ENCODE measurements around the gene SMAD6.
"Not testable (repeated sequence)": the region's sequence is repeated elsewhere in the genome, so short reads cannot be mapped to it uniquely, and the experiment has no call there.

SMAD6 gene

DNA sequence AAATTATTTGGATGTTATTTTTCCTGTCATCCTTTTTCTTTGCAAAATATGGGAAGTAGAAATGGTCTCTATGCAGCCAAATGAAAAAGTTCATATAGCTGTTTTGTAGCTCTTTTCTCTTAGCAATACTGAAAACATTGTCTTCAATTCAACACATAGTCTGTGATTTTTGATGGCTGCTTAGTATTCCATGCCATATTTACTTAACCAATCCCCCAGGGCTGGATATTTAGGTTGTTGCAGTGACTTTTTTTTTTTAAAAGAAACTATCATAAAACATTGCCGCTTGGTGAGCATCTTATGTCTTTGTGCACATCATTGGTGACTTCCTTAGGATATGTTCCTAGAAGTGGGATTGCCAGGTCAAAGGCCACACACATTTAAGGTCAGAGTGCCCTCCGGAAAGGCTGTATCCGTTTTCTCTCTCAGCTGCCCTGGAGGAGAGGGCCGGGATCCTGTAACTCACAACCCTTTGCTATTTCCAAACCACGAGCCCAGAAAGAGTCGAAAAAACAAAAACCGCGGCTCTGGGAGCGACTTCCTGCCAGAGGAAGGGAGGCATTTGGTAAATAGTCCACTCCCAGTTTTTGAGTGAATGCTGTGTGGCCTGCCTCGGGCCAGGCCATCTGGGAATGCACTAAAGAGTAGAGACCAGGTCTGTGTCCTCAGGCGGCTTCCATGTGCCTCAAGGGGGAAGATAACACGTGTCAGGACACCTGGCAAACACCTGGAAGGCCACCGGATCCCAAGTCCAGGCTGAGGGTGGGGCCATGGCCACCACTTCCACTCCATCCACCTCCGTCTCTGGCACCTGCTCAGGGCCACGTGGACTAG lies 41.9 kb downstream of the SMAD6 start:
- DNase-seq, result no peak

DNA sequence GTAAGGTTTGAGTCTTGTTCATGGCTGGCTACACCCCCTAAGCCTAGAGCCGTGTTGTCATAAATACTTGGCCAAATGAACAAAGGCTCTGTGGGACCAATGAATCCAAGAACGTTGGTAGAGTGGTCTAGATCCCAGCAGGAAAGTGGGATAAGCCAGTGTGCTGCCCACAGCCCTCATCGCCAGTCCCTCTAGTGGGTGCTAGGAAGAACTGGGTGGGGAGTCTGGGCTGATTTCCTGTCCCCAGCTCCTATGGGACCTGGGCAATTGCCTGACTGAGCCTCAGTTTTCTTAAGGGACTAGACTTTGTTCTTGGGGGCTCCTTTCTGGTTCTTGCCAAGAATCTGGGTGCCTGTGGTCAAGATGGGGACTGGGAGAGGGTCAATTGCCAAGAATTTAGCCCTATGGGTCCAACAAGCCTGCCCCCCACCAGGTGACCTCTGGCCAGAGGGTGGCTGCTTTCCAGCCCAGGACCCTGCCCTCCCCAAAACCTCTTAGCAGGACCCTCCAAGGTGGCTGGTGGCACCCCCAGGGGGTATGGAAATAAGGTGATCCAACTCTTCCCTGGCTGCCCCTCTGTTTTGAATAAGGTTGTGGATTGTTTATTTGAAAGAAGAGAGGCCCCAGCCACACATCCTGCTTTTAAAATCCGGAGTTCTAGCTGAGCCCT lies 42.7 kb downstream of the SMAD6 start:
- DNase-seq, result no peak

GRCh38 chr15:66745530-66746230 lies 43.6 kb downstream of the SMAD6 start:
- no peak for DNase-seq

- DNase-seq, result no peak
These were observed 44.2 kb downstream of the SMAD6 start for GRCh38 chr15:66746231-66746605.

GRCh38 chr15:66747223-66747622 lies 45.2 kb downstream of the SMAD6 start:
- no peak for DNase-seq

DNA sequence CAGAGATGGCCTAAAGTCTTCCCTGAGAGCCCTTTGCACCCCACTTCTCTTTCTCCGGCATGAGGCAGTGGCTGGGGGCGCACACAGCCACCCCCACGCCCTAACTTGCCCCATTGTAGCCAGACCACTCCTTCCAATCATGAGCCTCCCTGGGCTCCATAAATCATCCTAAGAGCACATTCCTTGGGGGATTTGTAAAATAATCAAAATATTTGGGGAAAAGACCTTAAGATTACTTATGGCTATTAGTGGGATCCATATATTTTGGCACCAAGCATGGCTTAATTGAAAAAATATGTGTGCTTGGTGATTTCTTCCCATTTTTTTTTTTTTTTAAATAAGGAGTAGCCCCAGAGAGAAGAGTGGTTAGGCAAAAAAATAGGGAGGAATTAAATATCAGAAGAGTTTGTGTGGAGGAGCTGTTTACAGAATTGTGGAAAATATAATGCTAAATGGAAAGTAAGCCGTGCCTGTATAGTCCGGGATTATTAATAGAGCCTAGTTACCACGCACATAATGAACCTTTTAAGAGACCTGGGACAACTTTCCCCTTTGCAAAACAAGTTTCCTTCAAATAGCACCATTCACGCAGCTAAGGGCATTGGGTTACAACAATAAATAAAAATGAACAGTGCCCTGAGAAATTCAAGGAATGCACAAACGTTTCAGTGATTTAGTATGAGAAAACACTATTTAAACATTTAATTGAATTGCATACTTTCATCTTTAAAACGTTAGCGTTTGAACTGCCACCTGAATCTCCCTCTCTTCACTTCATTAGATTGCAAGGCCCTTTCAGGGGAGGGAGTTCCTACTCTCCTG lies 46.1 kb downstream of the SMAD6 start:
- DNase-seq, result no peak

- DNase-seq, result no peak
These were observed 46.6 kb downstream of the SMAD6 start for GRCh38 chr15:66748708-66749035.

DNA sequence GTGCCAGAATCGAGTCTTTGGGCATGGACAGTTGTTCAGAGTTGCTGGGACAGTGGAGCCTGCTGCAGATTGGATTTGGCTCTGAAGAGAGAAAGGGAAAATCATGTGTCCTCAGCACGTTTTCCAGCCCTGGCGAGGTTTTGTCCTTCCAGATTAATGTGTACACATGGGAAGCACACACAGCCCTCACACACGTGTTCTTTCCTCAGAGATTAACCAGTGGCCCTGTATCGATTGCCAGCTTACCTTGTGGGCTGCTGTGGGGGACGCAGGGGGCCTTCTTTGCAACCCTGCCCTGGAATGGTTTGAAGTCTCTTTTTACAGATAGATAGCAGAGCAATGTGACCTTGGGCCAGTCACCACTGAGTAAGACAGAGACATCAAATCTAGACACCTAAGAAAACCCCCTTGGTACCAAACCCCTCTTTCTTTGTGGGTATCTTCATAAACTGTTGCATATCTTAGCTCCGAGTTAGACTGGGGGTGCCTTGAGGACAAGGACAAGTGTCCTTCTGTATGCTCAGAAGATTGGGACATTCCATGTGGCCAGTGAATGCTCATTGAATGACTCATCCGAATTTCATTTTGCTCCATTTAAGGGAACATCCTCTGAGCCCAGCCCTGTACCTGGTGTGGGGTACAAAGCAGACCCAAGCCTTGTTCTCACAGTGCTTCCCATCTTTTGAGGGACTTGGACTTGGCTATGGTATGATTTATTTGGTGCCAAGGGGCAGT lies 48.0 kb downstream of the SMAD6 start:
- no peak for DNase-seq

GRCh38 chr15:66750609-66751008 lies 48.6 kb downstream of the SMAD6 start:
- DNase-seq, result no peak

- no peak for DNase-seq
These were observed 49.5 kb downstream of the SMAD6 start for GRCh38 chr15:66751579-66751978.

- DNase-seq, result no peak
These were observed 50.0 kb downstream of the SMAD6 start for GRCh38 chr15:66752078-66752477.

DNA sequence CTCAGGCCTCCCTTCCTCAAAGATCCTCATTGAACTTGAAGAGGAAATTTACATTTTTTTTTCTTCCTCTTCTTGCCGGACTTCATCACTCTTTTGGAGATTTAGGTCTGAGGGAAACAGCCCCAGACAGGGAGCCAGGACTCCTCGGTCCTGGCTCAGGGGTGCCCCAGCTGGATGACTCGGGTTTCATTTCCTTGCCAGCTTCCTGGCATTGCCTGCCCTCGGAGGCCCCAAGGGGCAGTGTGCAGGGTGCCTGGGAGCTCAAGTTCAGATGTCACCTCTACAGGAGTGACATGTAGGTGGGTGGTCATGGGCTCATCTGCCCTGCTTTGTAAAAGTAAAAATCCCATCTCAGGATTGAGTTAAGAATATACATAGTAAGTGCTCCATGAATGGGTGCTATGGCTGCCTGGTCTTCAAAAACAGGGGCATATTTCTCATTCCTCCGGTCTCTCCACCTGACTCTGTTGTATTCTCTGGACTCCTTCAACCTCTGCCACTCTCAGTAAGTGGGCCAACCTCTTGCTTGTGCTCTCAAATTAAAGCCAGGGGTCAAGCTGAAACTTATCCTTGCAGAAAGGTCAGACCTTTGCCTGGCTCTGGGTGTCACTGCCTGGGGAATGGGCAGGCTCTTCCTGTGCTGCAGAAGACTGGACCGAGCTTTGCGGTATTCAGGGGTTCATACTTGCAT lies 51.8 kb downstream of the SMAD6 start:
- DNase-seq, result no peak

DNA sequence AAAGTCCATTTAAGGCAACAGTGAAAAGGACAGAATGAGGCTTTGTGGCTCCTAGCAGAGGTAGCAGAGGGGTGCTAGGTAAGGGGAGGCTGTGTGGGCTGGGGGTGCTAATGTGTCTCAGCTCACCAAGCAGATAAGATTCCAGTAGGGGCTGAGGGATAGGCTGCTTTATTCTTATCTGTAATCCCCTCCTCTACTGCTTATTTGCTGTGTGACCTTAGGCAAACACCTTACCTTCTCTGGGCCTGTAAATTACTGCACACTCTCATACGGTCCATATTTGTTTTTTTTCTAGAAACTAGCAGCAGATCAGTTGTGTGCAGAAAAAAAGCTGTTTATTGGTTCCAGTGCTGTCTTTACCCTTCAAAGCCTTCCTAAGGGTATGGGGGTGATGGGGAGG lies 52.8 kb downstream of the SMAD6 start:
- DNase-seq, result no peak

DNA sequence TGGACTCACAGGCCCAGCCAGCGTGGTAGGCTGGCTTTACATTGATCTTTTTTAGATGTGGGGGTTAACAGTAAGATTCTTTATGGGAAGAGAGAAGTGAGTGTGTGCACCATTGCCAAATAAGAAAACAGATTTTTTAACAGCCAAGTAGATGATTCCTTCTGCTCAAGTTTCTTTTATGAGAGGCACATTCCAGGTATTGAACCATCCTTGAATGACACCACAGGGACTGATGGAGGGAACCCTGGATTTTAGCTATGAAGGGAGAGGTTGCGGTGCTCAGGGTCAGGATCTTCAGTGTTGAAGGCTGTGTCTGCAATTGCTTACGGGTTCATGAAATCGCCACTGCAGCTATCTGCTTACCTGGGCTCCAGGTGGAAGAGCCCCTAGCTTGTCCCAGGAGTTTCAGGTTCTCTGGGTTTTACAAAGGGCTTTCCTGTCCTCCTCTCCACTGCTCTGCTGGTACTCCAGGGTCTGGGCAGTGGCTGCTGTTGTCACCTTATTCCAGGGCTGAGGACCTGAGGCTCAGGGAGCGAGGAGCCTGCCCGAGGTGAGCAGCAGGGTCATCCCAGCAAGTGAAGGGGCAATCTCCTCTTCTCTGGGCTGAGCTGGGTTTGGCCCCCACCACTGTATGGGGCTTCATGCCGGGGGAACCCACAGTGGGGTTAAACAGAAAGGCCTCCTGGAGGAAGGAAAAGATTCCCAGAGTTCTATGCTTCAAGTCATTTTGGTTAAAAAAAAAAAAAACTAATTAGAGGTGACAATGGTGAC lies 53.4 kb downstream of the SMAD6 start:
- no peak for DNase-seq

DNA sequence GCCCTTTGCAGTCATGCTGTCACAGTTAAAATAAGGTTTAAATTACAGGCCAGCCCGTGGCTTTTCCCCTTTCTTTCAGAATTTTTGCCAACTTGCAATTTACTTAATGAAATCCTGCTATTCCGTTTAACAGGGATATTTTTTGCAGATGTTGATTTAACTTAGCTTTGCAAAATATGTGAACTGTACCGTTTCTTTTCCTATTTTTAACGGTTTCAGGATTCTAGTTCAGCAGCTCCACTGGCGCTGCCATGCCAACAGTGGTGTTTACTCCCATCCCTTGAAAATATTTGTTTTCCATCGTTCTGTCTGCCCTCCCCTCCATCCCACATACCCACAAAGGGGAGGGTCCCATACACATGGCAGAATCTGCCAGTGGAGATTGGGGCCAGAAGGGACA lies 54.3 kb downstream of the SMAD6 start:
- no peak for DNase-seq

DNA sequence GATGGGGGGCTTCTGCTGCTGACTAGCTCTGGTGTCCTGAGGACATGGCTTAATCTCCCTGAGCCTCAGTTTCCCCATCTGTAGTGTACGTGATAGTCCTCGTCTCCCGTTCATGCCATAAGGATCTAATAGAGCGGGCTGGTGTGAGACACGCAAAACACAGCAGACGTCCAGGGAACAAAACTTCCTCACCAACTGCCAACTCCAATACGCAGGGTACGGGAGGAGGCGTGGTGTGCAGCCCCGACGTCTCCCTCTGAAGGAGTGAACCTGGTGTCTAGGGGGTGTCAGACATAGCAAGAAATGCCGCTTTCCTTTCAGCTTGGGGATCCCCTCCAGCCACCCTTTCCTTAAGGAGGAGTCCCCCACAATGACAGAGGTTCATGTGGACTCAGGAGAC lies 55.0 kb downstream of the SMAD6 start:
- DNase-seq, result no peak

- DNase-seq, result no peak
These were observed 55.5 kb downstream of the SMAD6 start for GRCh38 chr15:66757521-66757920.

DNA sequence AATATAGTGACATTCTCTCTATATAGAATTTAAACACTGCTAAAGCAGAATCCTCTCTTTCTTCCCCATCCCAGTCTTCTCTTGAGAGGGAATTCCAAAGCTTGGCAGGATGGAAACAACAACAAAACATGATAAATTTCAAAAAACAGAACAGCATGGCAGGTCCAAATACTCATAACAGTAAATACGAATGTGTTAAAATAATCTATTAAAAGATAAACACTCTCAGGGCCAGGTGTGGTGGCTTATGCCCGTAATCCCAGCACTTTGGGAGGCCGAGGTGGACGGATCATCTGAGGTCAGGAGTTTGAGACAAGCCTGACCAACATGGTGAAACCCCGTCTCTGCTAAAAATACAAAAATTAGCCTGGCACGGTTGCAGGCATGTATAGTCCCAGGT lies 56.2 kb downstream of the SMAD6 start:
- not testable (repeated sequence) for DNase-seq

- DNase-seq, result no peak
These were observed 56.8 kb downstream of the SMAD6 start for GRCh38 chr15:66758844-66759243.

DNA sequence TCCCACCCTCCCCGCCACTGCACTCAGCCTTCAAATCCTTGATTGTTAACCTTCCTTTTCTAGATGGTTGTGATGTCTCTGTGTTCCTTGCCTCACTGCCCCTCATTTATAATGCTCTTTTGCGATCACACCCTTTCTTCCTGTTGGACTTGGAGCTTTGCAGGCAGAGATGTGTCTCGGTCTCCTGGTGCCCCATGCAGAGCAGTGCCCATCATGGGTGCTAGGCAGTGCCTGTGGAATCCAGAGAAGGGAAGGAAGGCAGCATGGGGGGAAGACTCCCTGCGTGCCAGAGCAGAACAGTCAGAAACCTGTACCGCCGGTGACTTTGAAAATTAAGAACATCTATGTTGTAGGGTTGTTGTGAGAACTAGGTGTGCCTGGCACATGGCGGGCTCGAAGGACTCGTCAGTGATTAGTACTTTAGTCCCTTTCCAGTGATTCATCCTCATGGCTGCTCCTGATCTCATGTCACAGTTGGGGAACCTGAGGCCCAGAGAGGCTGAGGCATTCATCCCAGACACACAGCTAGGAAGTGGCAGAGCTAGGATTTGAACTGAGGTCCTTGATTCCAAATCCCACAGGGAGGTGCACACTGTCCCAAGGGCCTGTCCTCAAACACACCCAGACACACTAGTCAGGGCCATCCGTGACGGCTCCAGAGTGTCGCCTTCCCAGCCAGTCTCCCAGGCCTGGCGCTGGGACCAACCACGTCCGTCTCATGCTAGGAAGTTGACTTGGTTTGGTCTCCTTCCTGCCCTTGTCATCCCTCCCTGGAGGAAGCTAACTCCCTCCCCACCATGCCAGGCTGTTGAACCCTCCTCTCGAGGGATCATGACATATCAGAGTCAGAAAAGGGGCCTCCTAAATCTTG lies 58.3 kb downstream of the SMAD6 start:
- DNase-seq, result no peak

Data from CD4-positive, alpha-beta T cell treated with Interleukin-1 beta for 1 hour (primary cell).